GM23248 (cell line): Measurements from ENCODE around the gene ARRDC5.

Experiments used
- EZH2 ChIP-seq: fragments of 200-600 bp; sonication (generic); IDR thresholded peaks from 2 replicates; pipeline ENCODE4 v1.6.1; 2018; ENCODE audit warnings: antibody characterized with exemption, mild to moderate bottlenecking; ENCODE audit not compliant: insufficient read depth, poor library complexity, severe bottlenecking
- EZH2phosphoT487 ChIP-seq: fragments of 200-600 bp; sonication (generic); IDR thresholded peaks from 2 replicates; pipeline ENCODE4 v1.6.1; 2018; ENCODE audit warnings: antibody characterized with exemption, moderate library complexity, mild to moderate bottlenecking, low read depth; ENCODE audit not compliant: insufficient read depth

GRCh38 chr19:4852484-4852883 is 50.2 kb downstream of the ARRDC5 start:
- TF ChIP-seq EZH2phosphoT487 (no peak), EZH2 (no peak)
